PC-3 (cell line): ENCODE measurements around the gene CELF1. TPM values are rescaled to one million over a fixed set of nuclear protein-coding genes. Genes with fewer than 3 reads are reported as not detected.

Source experiments
- ATAC-seq: fragments of 200-7000 bp; cut with Tn5 transposase; 2 replicates; pipeline ENCODE4 v1.9.1; 2020; ENCODE audit warnings: mild to moderate bottlenecking, moderate library complexity
- BruUV-seq: library from RNA; stranded (reverse); fragments of 400-500 nt; replicated peaks from 2 replicates; lab custom pipeline; 2021; lab: Mats Ljungman, UMichigan
- CTCF ChIA-PET: fragments of 300-600 bp; sonication (Branson Sonifier 250); formaldehyde crosslinking; loops from one replicate; lab custom pipeline; 2022; ENCODE audit warnings: antibody characterized with exemption; lab: Charles Lee
- POLR2A ChIA-PET: fragments of 300-600 bp; sonication (Branson Sonifier 250); formaldehyde crosslinking; loops from one replicate; lab custom pipeline; 2022; ENCODE audit warnings: antibody characterized with exemption; ENCODE audit not compliant: unreplicated experiment; lab: Charles Lee
- DNase-seq: peaks from one replicate; pipeline ENCODE4 v3.0.0-alpha.2; 2015
- H2AFZ ChIP-seq: fragments of 300-600 bp; sonication (generic); 2 replicates; pipeline ENCODE4 v1.6.0; 2016; ENCODE audit warnings: antibody characterized with exemption, low read length
- H3F3A ChIP-seq: fragments of 300-600 bp; sonication (generic); one replicate; pipeline ENCODE4 v1.6.0; 2017; ENCODE audit warnings: antibody characterized with exemption, low read length, control low read depth, mild to moderate bottlenecking; ENCODE audit not compliant: unreplicated experiment
- H3K27ac ChIP-seq: fragments of 300-600 bp; sonication (generic); 2 replicates; pipeline ENCODE4 v1.5.1; 2016; ENCODE audit warnings: mild to moderate bottlenecking, low read length
- H3K27me3 ChIP-seq: fragments of 300-600 bp; sonication (generic); 2 replicates; pipeline ENCODE4 v1.6.1; 2016; ENCODE audit warnings: low read length, mixed read lengths
- H3K36me3 ChIP-seq: fragments of 300-600 bp; sonication (generic); 2 replicates; pipeline ENCODE4 v1.6.1; 2016; ENCODE audit warnings: low read depth, mixed run types, low read length, mixed read lengths
- H3K4me1 ChIP-seq: fragments of 300-600 bp; sonication (generic); 2 replicates; pipeline ENCODE4 v1.5.1; 2016; ENCODE audit warnings: low read length; ENCODE audit not compliant: insufficient read depth
- H3K4me2 ChIP-seq: fragments of 300-600 bp; sonication (generic); 2 replicates; pipeline ENCODE4 v1.6.0; 2016; ENCODE audit warnings: low read length
- H3K4me3 ChIP-seq: fragments of 300-600 bp; sonication (generic); 2 replicates; pipeline ENCODE4 v1.5.1; 2016; ENCODE audit warnings: mild to moderate bottlenecking, low read length, mixed read lengths
- H3K79me2 ChIP-seq: fragments of 300-600 bp; sonication (generic); 2 replicates; pipeline ENCODE4 v1.6.1; 2017; ENCODE audit warnings: low read length, mixed read lengths
- H3K9ac ChIP-seq: fragments of 300-600 bp; sonication (generic); 2 replicates; pipeline ENCODE4 v1.6.0; 2016; ENCODE audit warnings: mild to moderate bottlenecking, low read length
- H3K9me2 ChIP-seq: fragments of 300-600 bp; sonication (generic); replicated peaks from 2 replicates; pipeline ENCODE4 v1.6.1; 2016; ENCODE audit warnings: mixed run types, low read length, mixed read lengths
- H3K9me3 ChIP-seq: fragments of 300-600 bp; sonication (generic); 2 replicates; pipeline ENCODE4 v1.6.1; 2016; ENCODE audit warnings: low read length, mixed read lengths
- H4K20me1 ChIP-seq: fragments of 300-600 bp; sonication (generic); 2 replicates; pipeline ENCODE4 v1.6.1; 2016; ENCODE audit warnings: low read length, mixed read lengths
- EZH2 ChIP-seq: fragments of 300-600 bp; sonication (generic); IDR thresholded peaks from one replicate; pipeline ENCODE4 v1.6.1; 2017; ENCODE audit warnings: antibody characterized with exemption, mild to moderate bottlenecking, low read length; ENCODE audit not compliant: unreplicated experiment
- EZH2phosphoT487 ChIP-seq: fragments of 300-600 bp; sonication (generic); IDR thresholded peaks from 2 replicates; pipeline ENCODE4 v1.6.1; 2018; ENCODE audit warnings: mild to moderate bottlenecking, antibody characterized with exemption, low read length, borderline replicate concordance
- intact Hi-C: fragments of 100-400 bp; cut with micrococcal nuclease; formaldehyde crosslinking; loops from 2 replicates; pipeline ENCODE4 v1.9.0; 2023
- total RNA-seq: library from RNA; depleted of rRNA; stranded (reverse); fragments of >200 nt; gene quantifications from 2 replicates; pipeline ENCODE4 v1.2.3, GENCODE V29; 2014
- TF ChIP-seq, protein P1 (sequence below): fragments of 300-600 bp; sonication (generic); conservative IDR thresholded peaks from 2 replicates; pipeline ENCODE4 v1.5.1; 2017; ENCODE audit warnings: antibody characterized with exemption, low read depth, mild to moderate bottlenecking, low read length

The CELF1 gene
- total RNA-seq, 1 experiment from 2014 or later: 80.1 TPM

DNA sequence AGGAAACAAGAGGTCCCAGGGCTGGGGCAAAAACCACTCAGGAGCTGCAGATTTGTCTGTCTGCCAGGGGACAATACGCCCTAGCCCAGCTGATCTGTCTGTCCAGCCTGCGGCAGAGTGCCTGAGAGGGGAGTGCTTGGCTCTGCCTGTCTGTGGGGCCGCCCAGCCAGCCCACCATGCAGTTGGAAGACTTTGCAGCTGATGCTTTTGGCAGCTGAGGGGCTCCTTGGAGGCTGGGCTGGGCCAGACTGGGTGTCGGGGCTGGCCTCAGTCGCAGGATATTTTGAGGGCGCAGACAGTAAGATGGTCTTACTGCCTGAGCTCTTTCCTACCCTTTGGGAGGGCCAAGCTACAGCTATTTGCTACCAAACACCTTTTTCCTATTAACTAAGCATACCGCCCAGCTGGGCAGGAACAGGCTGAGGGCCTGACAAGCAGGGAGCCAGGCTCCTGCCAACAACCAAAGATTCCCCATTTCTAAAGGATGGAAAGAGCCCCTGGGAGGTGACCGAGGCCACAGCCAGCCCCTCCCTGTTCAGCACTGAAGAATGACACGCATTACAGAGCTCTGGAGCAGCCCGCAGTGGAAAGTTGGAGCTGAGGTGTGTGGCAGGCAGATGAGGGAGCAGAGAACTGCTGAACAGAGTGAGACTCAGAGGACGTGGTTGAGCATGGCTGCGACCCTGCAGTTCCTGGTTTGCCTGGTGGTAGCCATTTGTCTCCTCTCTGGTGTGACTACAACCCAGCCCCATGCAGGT is 33.3 kb upstream of the CELF1 start, which contains the start of gene FAM180B:
Gene FAM180B, plus strand, starts transcription at position 581 of the 758 bp plus-strand sequence. Its CDS starts 91 bp downstream, at position 672.
- Histone ChIP-seq H3K4me2 (no peak within 1 kb of the TSS), H4K20me1 (no peaks in the 10 kb centered on the region), H3K27me3 (no peaks in the 10 kb centered on the region), H2AFZ (no peak within 1 kb of the TSS), H3K79me2 (peaks cover 6% of the 10 kb centered on the region; the same call in 1 of the 2 replicates), H3K36me3 (peaks cover 22% of the 10 kb centered on the region), H3K4me1 (no peaks in the 10 kb centered on the region), H3K9ac (no peak within 1 kb of the TSS), H3K9me3 (no peaks in the 10 kb centered on the region), H3F3A (no peaks in the 10 kb centered on the region), H3K4me3 (no peak within 1 kb of the TSS), H3K27ac (no peak within 1 kb of the TSS), H3K9me2 (no peaks in the 10 kb centered on the region)
- ChIA-PET CTCF (no interaction called here), POLR2A (no interaction called here)
- TF ChIP-seq, protein P1, sequence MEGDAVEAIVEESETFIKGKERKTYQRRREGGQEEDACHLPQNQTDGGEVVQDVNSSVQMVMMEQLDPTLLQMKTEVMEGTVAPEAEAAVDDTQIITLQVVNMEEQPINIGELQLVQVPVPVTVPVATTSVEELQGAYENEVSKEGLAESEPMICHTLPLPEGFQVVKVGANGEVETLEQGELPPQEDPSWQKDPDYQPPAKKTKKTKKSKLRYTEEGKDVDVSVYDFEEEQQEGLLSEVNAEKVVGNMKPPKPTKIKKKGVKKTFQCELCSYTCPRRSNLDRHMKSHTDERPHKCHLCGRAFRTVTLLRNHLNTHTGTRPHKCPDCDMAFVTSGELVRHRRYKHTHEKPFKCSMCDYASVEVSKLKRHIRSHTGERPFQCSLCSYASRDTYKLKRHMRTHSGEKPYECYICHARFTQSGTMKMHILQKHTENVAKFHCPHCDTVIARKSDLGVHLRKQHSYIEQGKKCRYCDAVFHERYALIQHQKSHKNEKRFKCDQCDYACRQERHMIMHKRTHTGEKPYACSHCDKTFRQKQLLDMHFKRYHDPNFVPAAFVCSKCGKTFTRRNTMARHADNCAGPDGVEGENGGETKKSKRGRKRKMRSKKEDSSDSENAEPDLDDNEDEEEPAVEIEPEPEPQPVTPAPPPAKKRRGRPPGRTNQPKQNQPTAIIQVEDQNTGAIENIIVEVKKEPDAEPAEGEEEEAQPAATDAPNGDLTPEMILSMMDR: no peak
- TF ChIP-seq EZH2phosphoT487: no peak
- no peak for TF ChIP-seq EZH2
- peak; percentile 21 for ATAC-seq
- BruUV-seq: no TSS peak
- intact Hi-C loops: no loop called here
- DNase-seq: no peak

DNA sequence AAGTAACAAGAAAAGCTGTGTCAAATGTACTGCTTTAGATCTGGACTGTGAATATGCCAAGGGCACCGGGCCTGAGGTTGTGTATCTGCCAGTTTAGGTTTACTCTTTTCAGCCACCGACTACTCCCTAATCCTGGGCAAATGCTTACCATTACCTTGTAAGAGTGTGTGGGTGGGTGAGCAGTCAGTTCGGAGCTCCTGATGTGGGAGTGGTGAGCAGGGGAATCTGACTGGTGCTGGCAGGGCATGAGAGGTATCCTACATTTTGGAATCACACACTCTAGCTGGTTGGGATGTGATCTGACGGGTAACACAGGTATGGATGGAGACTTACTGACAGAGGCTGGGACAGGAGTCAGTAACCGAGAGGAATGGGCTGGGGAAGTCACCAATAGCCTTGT is 30.9 kb upstream of the CELF1 start:
- H3K27me3 ChIP-seq: no peaks in the 10 kb centered on the region
- no peaks in the 10 kb centered on the region for H3F3A ChIP-seq
- H4K20me1 ChIP-seq: no peaks in the 10 kb centered on the region
- intact Hi-C loops: no loop called here
- no peak overlapping the region for H3K4me2 ChIP-seq
- H3K4me1 ChIP-seq: no peaks in the 10 kb centered on the region
- POLR2A ChIA-PET: no interaction called here
- H3K4me3 ChIP-seq: no peak overlapping the region
- H3K36me3 ChIP-seq: peaks cover 30% of the 10 kb centered on the region
- no peaks in the 10 kb centered on the region for H3K9me3 ChIP-seq
- no peak for DNase-seq
- no peak overlapping the region for H3K9ac ChIP-seq
- BruUV-seq: no TSS peak
- H3K9me2 ChIP-seq: no peaks in the 10 kb centered on the region
- TF ChIP-seq, protein P1: no peak
- no peak for TF ChIP-seq EZH2
- TF ChIP-seq EZH2phosphoT487: no peak
- CTCF ChIA-PET: no interaction called here
- no peak overlapping the region for H2AFZ ChIP-seq
- ATAC-seq: no peak
- no peak overlapping the region for H3K27ac ChIP-seq
- peaks cover 27% of the 10 kb centered on the region for H3K79me2 ChIP-seq
